ENCODE data around the gene MOSMO.
"Not testable (repeated sequence)": the region's sequence is repeated elsewhere in the genome, so short reads cannot be mapped to it uniquely, and the experiment has no call there.

The MOSMO gene

DNA sequence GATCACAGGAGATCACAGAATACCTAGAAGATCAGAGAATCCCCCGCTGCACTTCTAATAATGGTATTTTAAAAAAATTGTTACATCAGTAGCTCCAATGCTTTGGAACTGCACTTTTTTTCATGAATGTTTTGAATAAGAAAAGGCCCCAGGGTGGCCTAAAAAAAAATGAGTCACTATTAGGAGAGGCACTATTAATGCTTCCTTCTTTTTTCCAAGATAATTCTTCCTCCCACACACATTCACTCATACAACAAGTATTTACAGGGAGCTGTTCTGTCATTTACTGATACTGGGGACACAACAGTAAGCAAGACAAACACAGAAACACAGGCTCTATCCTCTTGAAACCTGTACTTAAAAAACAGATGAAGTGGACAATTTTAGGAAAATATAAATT, 6.3 kb upstream of the MOSMO start:
- no peak overlapping the region for H3K4me3 ChIP-seq (ENCODE audit: low read depth, low read length)
- peak; percentile 29 for DNase-seq (ENCODE audit: low read depth)
- TF ChIP-seq, protein P1, sequence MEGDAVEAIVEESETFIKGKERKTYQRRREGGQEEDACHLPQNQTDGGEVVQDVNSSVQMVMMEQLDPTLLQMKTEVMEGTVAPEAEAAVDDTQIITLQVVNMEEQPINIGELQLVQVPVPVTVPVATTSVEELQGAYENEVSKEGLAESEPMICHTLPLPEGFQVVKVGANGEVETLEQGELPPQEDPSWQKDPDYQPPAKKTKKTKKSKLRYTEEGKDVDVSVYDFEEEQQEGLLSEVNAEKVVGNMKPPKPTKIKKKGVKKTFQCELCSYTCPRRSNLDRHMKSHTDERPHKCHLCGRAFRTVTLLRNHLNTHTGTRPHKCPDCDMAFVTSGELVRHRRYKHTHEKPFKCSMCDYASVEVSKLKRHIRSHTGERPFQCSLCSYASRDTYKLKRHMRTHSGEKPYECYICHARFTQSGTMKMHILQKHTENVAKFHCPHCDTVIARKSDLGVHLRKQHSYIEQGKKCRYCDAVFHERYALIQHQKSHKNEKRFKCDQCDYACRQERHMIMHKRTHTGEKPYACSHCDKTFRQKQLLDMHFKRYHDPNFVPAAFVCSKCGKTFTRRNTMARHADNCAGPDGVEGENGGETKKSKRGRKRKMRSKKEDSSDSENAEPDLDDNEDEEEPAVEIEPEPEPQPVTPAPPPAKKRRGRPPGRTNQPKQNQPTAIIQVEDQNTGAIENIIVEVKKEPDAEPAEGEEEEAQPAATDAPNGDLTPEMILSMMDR (conservative IDR thresholded peaks at IDR 0.05; ENCODE audit: low read depth, low read length) = no peak

- H3K4me3 ChIP-seq (ENCODE audit: low read depth, low read length); DNase-seq (ENCODE audit: low read depth): not testable (repeated sequence)
Observed at GRCh38 chr16:22002047-22002446, 5.9 kb upstream of the MOSMO start.

DNA sequence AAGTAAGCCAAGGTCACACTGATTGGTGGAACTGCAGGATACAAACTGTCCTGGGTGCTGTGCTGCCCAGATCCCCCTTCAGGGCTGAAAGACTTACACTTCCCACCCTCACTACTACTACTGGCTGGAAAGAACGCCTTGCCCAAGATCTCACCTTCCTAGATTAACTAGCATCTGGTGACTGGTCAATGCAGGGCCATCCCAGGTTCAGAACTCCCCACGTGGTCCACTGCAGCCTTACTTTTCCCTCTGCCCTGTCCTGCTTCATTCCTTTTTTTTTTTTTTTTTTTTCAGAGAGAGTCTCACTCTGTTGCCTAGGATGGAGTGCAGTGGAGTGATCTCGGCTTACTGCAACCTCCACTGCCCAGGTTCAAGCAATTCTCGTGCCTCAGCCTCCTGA, 4.7 kb upstream of the MOSMO start:
- H3K4me3 ChIP-seq (ENCODE audit: low read depth, low read length) = no peak overlapping the region
- TF ChIP-seq, protein P1 (conservative IDR thresholded peaks at IDR 0.05; ENCODE audit: low read depth, low read length) = no peak
- DNase-seq (ENCODE audit: low read depth) = no peak

DNA sequence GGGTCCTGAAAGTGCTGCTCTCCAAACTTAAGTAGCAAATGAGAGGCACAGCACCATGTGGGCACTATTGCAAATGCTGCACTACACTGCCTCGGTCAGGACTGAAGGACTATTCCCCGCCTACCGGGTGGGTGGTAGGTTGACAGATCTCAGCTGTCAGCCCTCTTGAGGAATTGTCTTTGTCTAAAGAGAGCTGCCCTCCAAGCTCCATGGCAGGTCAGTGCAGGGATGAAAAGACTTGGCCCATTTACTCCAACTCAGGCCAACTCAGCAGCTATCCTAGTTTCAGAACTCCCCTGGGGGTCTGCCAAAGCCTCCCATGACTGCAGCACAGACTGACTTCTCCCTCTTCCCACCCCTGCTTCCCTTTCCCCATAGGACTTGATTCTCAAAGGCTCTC, 3.6 kb upstream of the MOSMO start:
- no peak overlapping the region for H3K4me3 ChIP-seq (ENCODE audit: low read depth, low read length)
- TF ChIP-seq, protein P1 (conservative IDR thresholded peaks at IDR 0.05; ENCODE audit: low read depth, low read length) = no peak
- no peak for DNase-seq (ENCODE audit: low read depth)

- TF ChIP-seq, protein P1 (conservative IDR thresholded peaks at IDR 0.05; ENCODE audit: low read depth, low read length) = no peak
- no peak overlapping the region for H3K4me3 ChIP-seq (ENCODE audit: low read depth, low read length)
- no peak for DNase-seq (ENCODE audit: low read depth)
Observed at GRCh38 chr16:22005746-22006145, 2.2 kb upstream of the MOSMO start.

GRCh38 chr16:22006636-22007035, 1.3 kb upstream of the MOSMO start:
- DNase-seq (ENCODE audit: low read depth) = no peak
- TF ChIP-seq, protein P1 (conservative IDR thresholded peaks at IDR 0.05; ENCODE audit: low read depth, low read length) = no peak
- H3K4me3 ChIP-seq (ENCODE audit: low read depth, low read length) = no peak overlapping the region

DNA sequence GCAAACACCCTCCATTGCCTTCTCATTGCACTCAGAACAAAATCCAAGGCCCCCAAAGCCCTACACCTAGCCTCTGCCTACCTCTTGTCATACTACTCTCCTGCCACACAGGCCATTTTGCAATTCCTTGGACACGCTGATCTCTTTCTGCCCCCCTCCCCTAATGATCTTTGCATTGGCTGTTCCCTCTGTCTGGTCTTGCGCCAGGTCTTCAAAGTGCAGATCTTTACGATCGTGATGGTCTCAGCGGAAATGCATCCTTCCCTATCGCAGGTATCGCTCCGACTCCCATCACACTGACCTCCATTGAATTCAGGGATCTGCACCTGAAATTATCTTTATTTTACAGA, 777 bp upstream of the MOSMO start:
- TF ChIP-seq, protein P1 (conservative IDR thresholded peaks at IDR 0.05; ENCODE audit: low read depth, low read length) = no peak
- DNase-seq (ENCODE audit: low read depth) = no peak
- peak overlapping the region; percentile 86 for H3K4me3 ChIP-seq (ENCODE audit: low read depth, low read length)
